Ishikawa (cell line): ENCODE measurements around the gene SP4.

ENCODE experiments used
- CEBPB ChIP-seq: IDR thresholded peaks from 2 replicates; pipeline ENCODE4 v1.6.1; 2012
- CREB1 ChIP-seq: IDR thresholded peaks from 2 replicates; pipeline ENCODE4 v1.6.1; 2012; ENCODE audit warnings: low read depth
- EGR1 ChIP-seq: IDR thresholded peaks from 2 replicates; pipeline ENCODE4 v1.6.1; 2012
- EP300 ChIP-seq: IDR thresholded peaks from 2 replicates; pipeline ENCODE4 v1.6.1; 2012; ENCODE audit warnings: borderline replicate concordance
- NFIC ChIP-seq: IDR thresholded peaks from 2 replicates; pipeline ENCODE4 v1.6.1; 2012
- RAD21 ChIP-seq: IDR thresholded peaks from 2 replicates; pipeline ENCODE4 v1.6.1; 2012; ENCODE audit warnings: low read depth
- TAF1 ChIP-seq: IDR thresholded peaks from 2 replicates; pipeline ENCODE4 v1.6.1; 2012; ENCODE audit warnings: low read depth, mild to moderate bottlenecking
- YY1 ChIP-seq: IDR thresholded peaks from 2 replicates; pipeline ENCODE4 v1.6.1; 2012; ENCODE audit warnings: low read depth
- ZBTB7A ChIP-seq: IDR thresholded peaks from 2 replicates; pipeline ENCODE4 v1.6.1; 2012; ENCODE audit warnings: low read depth
- TF ChIP-seq, protein P1 (sequence below): IDR thresholded peaks from 2 replicates; pipeline ENCODE4 v1.6.1; 2012; ENCODE audit warnings: low read depth, mild to moderate bottlenecking
- TF ChIP-seq, protein P2 (sequence below): IDR thresholded peaks from 2 replicates; pipeline ENCODE4 v1.6.1; 2012

DNA sequence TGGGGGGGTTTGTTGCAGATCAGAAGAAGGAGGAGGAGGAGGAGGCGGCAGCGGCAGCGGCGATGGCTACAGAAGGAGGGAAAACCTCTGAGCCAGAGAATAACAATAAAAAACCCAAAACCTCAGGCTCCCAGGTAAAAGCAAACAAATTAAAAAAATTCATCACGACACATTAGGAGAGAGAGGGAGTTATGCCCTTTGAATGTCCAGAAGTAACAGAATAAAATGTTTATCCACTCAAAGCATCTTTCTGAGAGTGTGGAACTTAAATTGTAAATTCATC, 717 bp downstream of the SP4 start:
- TF ChIP-seq EP300 (no peak), YY1 (no peak), RAD21 (no peak), NFIC (no peak), TAF1 (no peak), CREB1 (no peak), CEBPB (no peak), ZBTB7A (no peak), EGR1 (no peak)
- TF ChIP-seq, protein P1, sequence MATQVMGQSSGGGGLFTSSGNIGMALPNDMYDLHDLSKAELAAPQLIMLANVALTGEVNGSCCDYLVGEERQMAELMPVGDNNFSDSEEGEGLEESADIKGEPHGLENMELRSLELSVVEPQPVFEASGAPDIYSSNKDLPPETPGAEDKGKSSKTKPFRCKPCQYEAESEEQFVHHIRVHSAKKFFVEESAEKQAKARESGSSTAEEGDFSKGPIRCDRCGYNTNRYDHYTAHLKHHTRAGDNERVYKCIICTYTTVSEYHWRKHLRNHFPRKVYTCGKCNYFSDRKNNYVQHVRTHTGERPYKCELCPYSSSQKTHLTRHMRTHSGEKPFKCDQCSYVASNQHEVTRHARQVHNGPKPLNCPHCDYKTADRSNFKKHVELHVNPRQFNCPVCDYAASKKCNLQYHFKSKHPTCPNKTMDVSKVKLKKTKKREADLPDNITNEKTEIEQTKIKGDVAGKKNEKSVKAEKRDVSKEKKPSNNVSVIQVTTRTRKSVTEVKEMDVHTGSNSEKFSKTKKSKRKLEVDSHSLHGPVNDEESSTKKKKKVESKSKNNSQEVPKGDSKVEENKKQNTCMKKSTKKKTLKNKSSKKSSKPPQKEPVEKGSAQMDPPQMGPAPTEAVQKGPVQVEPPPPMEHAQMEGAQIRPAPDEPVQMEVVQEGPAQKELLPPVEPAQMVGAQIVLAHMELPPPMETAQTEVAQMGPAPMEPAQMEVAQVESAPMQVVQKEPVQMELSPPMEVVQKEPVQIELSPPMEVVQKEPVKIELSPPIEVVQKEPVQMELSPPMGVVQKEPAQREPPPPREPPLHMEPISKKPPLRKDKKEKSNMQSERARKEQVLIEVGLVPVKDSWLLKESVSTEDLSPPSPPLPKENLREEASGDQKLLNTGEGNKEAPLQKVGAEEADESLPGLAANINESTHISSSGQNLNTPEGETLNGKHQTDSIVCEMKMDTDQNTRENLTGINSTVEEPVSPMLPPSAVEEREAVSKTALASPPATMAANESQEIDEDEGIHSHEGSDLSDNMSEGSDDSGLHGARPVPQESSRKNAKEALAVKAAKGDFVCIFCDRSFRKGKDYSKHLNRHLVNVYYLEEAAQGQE = no peak
- TF ChIP-seq, protein P2, sequence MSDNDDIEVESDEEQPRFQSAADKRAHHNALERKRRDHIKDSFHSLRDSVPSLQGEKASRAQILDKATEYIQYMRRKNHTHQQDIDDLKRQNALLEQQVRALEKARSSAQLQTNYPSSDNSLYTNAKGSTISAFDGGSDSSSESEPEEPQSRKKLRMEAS = no peak
